HL-60 (cell line): ENCODE data around the gene RUNX2.

Experiments
- POLR2AphosphoS5 ChIP-seq: IDR thresholded peaks from 2 replicates; pipeline ENCODE4 v1.6.1; 2012; ENCODE audit warnings: low read depth
- REST ChIP-seq: IDR thresholded peaks from 2 replicates; pipeline ENCODE4 v1.6.1; 2012; ENCODE audit warnings: low read depth; ENCODE audit not compliant: insufficient replicate concordance
- TF ChIP-seq, protein P1 (sequence below): IDR thresholded peaks from one replicate; pipeline ENCODE4 v1.5.1; 2011; ENCODE audit warnings: low read length, control low read depth, inconsistent platforms; ENCODE audit not compliant: insufficient read depth

DNA sequence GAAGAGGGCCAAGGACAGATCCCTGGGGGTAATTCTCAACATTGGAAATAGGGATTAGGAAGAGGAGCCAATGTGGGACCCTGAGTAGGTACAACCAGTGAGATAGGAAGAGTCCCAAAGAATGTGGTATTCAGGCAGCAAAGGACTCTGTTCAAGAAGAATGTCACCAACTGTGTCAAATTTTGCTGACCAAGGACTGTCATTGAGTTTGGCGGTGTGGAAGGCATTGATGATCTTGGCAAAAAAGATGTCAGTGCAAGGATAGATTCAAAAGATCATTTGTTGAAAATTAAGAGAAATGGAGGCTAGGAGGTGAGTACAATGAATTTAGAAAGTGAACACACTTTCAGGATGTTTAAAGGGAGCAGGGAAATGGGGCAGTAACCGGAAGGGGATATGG, 132.0 kb downstream of the RUNX2 start:
- TF ChIP-seq REST: no peak
- no peak for TF ChIP-seq POLR2AphosphoS5
- TF ChIP-seq, protein P1, sequence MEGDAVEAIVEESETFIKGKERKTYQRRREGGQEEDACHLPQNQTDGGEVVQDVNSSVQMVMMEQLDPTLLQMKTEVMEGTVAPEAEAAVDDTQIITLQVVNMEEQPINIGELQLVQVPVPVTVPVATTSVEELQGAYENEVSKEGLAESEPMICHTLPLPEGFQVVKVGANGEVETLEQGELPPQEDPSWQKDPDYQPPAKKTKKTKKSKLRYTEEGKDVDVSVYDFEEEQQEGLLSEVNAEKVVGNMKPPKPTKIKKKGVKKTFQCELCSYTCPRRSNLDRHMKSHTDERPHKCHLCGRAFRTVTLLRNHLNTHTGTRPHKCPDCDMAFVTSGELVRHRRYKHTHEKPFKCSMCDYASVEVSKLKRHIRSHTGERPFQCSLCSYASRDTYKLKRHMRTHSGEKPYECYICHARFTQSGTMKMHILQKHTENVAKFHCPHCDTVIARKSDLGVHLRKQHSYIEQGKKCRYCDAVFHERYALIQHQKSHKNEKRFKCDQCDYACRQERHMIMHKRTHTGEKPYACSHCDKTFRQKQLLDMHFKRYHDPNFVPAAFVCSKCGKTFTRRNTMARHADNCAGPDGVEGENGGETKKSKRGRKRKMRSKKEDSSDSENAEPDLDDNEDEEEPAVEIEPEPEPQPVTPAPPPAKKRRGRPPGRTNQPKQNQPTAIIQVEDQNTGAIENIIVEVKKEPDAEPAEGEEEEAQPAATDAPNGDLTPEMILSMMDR: no peak
